Measurements from ENCODE around the gene POC1A.

GRCh38 chr3:52039426-52039825 is 114.8 kb downstream of the POC1A start:
- TF ChIP-seq POLR2A (IDR thresholded peaks at IDR 0.05; ENCODE audit: low read depth, low read length) (no peak), POLR2AphosphoS5 (IDR thresholded peaks at IDR 0.05; ENCODE audit: low read depth, low read length) (no peak)

Data from GM12892 (cell line).